DND-41 (cell line): ENCODE results near the gene BAIAP2.

Experiments used
- ATAC-seq: fragments of 200-7000 bp; cut with Tn5 transposase; 3 replicates; pipeline ENCODE4 v1.9.1; 2021; ENCODE audit warnings: low read depth; ENCODE audit not compliant: insufficient read depth
- DNase-seq: peaks from one replicate; pipeline ENCODE4 v3.0.0-alpha.2; 2020
- H2AFZ ChIP-seq: 2 replicates; pipeline ENCODE4 v1.6.0; 2012; ENCODE audit warnings: low read depth, low read length
- H3K27ac ChIP-seq: 2 replicates; pipeline ENCODE4 v1.5.1; 2012; ENCODE audit warnings: low read length, inconsistent platforms
- H3K27me3 ChIP-seq: fragments of 200-600 bp; sonication (generic); 2 replicates; pipeline ENCODE4 v1.6.0; 2012; ENCODE audit warnings: low read length, mild to moderate bottlenecking, inconsistent platforms; ENCODE audit not compliant: insufficient read depth, poor library complexity
- H3K36me3 ChIP-seq: 2 replicates; pipeline ENCODE4 v1.5.1; 2012; ENCODE audit warnings: low read length, inconsistent platforms; ENCODE audit not compliant: insufficient read depth
- H3K4me1 ChIP-seq: 2 replicates; pipeline ENCODE4 v1.5.1; 2012; ENCODE audit warnings: mild to moderate bottlenecking, low read length; ENCODE audit not compliant: insufficient read depth
- H3K4me2 ChIP-seq: 2 replicates; pipeline ENCODE4 v1.6.0; 2012; ENCODE audit warnings: mild to moderate bottlenecking, moderate library complexity, low read length, inconsistent platforms; ENCODE audit not compliant: insufficient read depth
- H3K4me3 ChIP-seq, 2 experiments: fragments of 200-600 bp in 1 of 2; shearing (Covaris generic) in 1 of 2; 2 replicates each; pipeline ENCODE4 v1.5.1; 2012 to 2016; ENCODE audit warnings: inconsistent platforms in 2 of 2, low read length in 2 of 2, mild to moderate bottlenecking in 2 of 2, low read depth in 1 of 2, moderate library complexity in 1 of 2
- H3K79me2 ChIP-seq: 2 replicates; pipeline ENCODE4 v1.6.0; 2012; ENCODE audit warnings: low read length, inconsistent platforms; ENCODE audit not compliant: insufficient read depth
- H3K9ac ChIP-seq: 2 replicates; pipeline ENCODE4 v1.6.0; 2012; ENCODE audit warnings: low read depth, mild to moderate bottlenecking, inconsistent platforms, low read length, moderate library complexity
- H3K9me3 ChIP-seq: 2 replicates; pipeline ENCODE4 v1.5.1; 2012; ENCODE audit warnings: low read length, moderate library complexity, mild to moderate bottlenecking, inconsistent platforms; ENCODE audit not compliant: insufficient read depth, severe bottlenecking
- H4K20me1 ChIP-seq: 2 replicates; pipeline ENCODE4 v1.6.0; 2012; ENCODE audit warnings: low read length; ENCODE audit not compliant: insufficient read depth
- CTCF ChIP-seq: IDR thresholded peaks from 2 replicates; pipeline ENCODE4 v1.5.1; 2012; ENCODE audit warnings: borderline replicate concordance, low read length, moderate library complexity, mild to moderate bottlenecking; ENCODE audit not compliant: poor library complexity, severe bottlenecking; ENCODE audit errors: extremely low read depth
- EZH2 ChIP-seq: IDR thresholded peaks from 3 replicates; pipeline ENCODE4 v1.6.1; 2012; ENCODE audit warnings: borderline replicate concordance, low read depth, mild to moderate bottlenecking, moderate library complexity, low read length, inconsistent platforms; ENCODE audit not compliant: severe bottlenecking

Gene BAIAP2

GRCh38 chr17:81034779-81035520, at the start of gene BAIAP2:
BAIAP2 (plus strand) TSS chr17:81035151; CDS start chr17:81035255, 104 bp downstream.
- DNase-seq (peak; percentile 96), ATAC-seq (peak; percentile 96)
- peak within 1 kb of the TSS; percentile 57; the same call in 1 of the 2 replicates for H3K27ac ChIP-seq
- peak within 1 kb of the TSS; percentile 41 to 85; a peak in 3 of 4 replicates for H3K4me3 ChIP-seq
- peaks cover 23% of the 10 kb centered on the region for H3K4me1 ChIP-seq
- H3K4me2 ChIP-seq: peak within 1 kb of the TSS; percentile 96
- no peaks in the 10 kb centered on the region for H3K79me2 ChIP-seq
- no peaks in the 10 kb centered on the region for H3K9me3 ChIP-seq
- no peaks in the 10 kb centered on the region for H3K36me3 ChIP-seq
- TF ChIP-seq CTCF: peak; percentile 57
- no peak for TF ChIP-seq EZH2
- H2AFZ ChIP-seq: peak within 1 kb of the TSS; percentile 85
- peaks cover 2% of the 10 kb centered on the region for H3K27me3 ChIP-seq
- H3K9ac ChIP-seq: peak within 1 kb of the TSS; percentile 70
- peaks cover 14% of the 10 kb centered on the region for H4K20me1 ChIP-seq

GRCh38 chr17:80986046-80986445, 48.9 kb upstream of the BAIAP2 start:
- TF ChIP-seq CTCF: no peak
- TF ChIP-seq EZH2: no peak
- H4K20me1 ChIP-seq: no peaks in the 10 kb centered on the region; the same call in 1 of the 2 replicates
- no peak overlapping the region for H2AFZ ChIP-seq
- no peak overlapping the region for H3K4me3 ChIP-seq
- no peak overlapping the region for H3K9ac ChIP-seq
- peaks cover 24% of the 10 kb centered on the region for H3K4me1 ChIP-seq
- DNase-seq: no peak
- no peaks in the 10 kb centered on the region for H3K79me2 ChIP-seq
- H3K36me3 ChIP-seq: no peaks in the 10 kb centered on the region
- ATAC-seq: no peak
- no peak overlapping the region for H3K4me2 ChIP-seq
- no peak overlapping the region for H3K27ac ChIP-seq
- peaks cover 3% of the 10 kb centered on the region for H3K27me3 ChIP-seq
- no peaks in the 10 kb centered on the region for H3K9me3 ChIP-seq

GRCh38 chr17:80986816-80987475, 48.0 kb upstream of the BAIAP2 start:
- DNase-seq (no peak), ATAC-seq (no peak)
- Histone ChIP-seq H3K4me2 (no peak overlapping the region), H3K27ac (no peak overlapping the region), H2AFZ (no peak overlapping the region), H3K9ac (no peak overlapping the region), H3K79me2 (no peaks in the 10 kb centered on the region), H4K20me1 (no peaks in the 10 kb centered on the region; the same call in 1 of the 2 replicates), H3K4me3 (no peak overlapping the region), H3K27me3 (peaks cover 3% of the 10 kb centered on the region), H3K36me3 (no peaks in the 10 kb centered on the region), H3K9me3 (no peaks in the 10 kb centered on the region), H3K4me1 (peaks cover 24% of the 10 kb centered on the region)
- TF ChIP-seq CTCF: no peak
- TF ChIP-seq EZH2: no peak
